B cell (primary cell): ENCODE results near the gene STUM. TPM values are rescaled to one million over a fixed set of nuclear protein-coding genes. Genes with fewer than 3 reads are reported as not detected.

Experiments used
- ATAC-seq: fragments of 200-7000 bp; cut with Tn5 transposase; one replicate; pipeline ENCODE4 v1.10.0; 2021; ENCODE audit warnings: low read depth, mild to moderate bottlenecking, moderate number of reproducible peaks, moderate library complexity
- CTCF ChIA-PET: fragments of 350-600 bp; sonication (Branson Sonifier 250); formaldehyde crosslinking; loops from one replicate; lab custom pipeline; 2021; ENCODE audit warnings: antibody characterized with exemption, inconsistent platforms; lab: Charles Lee
- POLR2A ChIA-PET: fragments of 350-600 bp; sonication (Branson Sonifier 250); formaldehyde crosslinking; loops from one replicate; lab custom pipeline; 2021; ENCODE audit warnings: antibody characterized with exemption; lab: Charles Lee
- DNase-seq: peaks from one replicate; pipeline ENCODE4 v3.0.0; 2013
- H2AFZ ChIP-seq: 2 replicates; pipeline ENCODE4 v1.6.1; 2012; ENCODE audit warnings: mild to moderate bottlenecking, low read depth, low read length; ENCODE audit not compliant: insufficient read depth, poor library complexity, severe bottlenecking
- H3K27ac ChIP-seq, 2 donors: 1 replicate in 1 of 2; 2 replicates in 1 of 2; pipeline ENCODE4 v1.5.1; 2012 to 2013; ENCODE audit warnings: low read length in 2 of 2, mild to moderate bottlenecking in 2 of 2, moderate library complexity in 1 of 2
- H3K27me3 ChIP-seq, 4 experiments: fragments of 200-600 bp in 1 of 4; sonication (generic) in 1 of 4; replicated peaks in 1 of 4; 1 replicate in 2 of 4; 2 replicates in 2 of 4; pipeline versions ENCODE4 v1.6.1 to v1.7.0; 2013 to 2016; ENCODE audit warnings: low read length in 3 of 4, mild to moderate bottlenecking in 2 of 4, mixed read lengths in 1 of 4, moderate library complexity in 1 of 4; ENCODE audit not compliant: insufficient read depth in 4 of 4, control insufficient read depth in 3 of 4; ENCODE audit errors: control extremely low read depth in 1 of 4
- H3K36me3 ChIP-seq, 2 experiments: replicated peaks in 1 of 2; 1 replicate in 1 of 2; 2 replicates in 1 of 2; pipeline versions ENCODE4 v1.6.1 to v1.7.1; 2013; ENCODE audit warnings: low read length in 1 of 2; ENCODE audit not compliant: insufficient read depth in 2 of 2, control insufficient read depth in 1 of 2; ENCODE audit errors: control extremely low read depth in 1 of 2, extremely low read depth in 1 of 2
- H3K4me1 ChIP-seq, 2 donors: fragments of 200-600 bp in 1 of 2; sonication (generic) in 1 of 2; 1 replicate in 1 of 2; 2 replicates in 1 of 2; pipeline versions ENCODE4 v1.5.1 to v1.6.1; 2013 to 2017; ENCODE audit warnings: low read length in 2 of 2; ENCODE audit not compliant: control insufficient read depth in 2 of 2, insufficient read depth in 2 of 2
- H3K4me2 ChIP-seq: replicated peaks from 2 replicates; pipeline ENCODE3; 2012; ENCODE audit warnings: mild to moderate bottlenecking, low read depth, low read length; ENCODE audit not compliant: poor library complexity, severe bottlenecking
- H3K4me3 ChIP-seq, 5 experiments: fragments of 200-600 bp in 1 of 5; sonication (generic) in 1 of 5; 1 replicate in 3 of 5; 2 replicates in 2 of 5; pipeline versions ENCODE4 v1.5.1 to v1.7.0; 2011 to 2016; ENCODE audit warnings: low read length in 4 of 5, mild to moderate bottlenecking in 4 of 5, low read depth in 2 of 5, control low read depth in 1 of 5, moderate library complexity in 1 of 5; ENCODE audit not compliant: insufficient read depth in 1 of 5; ENCODE audit errors: control extremely low read depth in 1 of 5, extremely low read depth in 1 of 5
- H3K79me2 ChIP-seq: fragments of 200-600 bp; sonication (generic); one replicate; pipeline ENCODE4 v1.6.0; 2016; ENCODE audit warnings: low read length; ENCODE audit not compliant: control insufficient read depth, insufficient read depth
- H3K9ac ChIP-seq: fragments of 200-600 bp; sonication (generic); 2 replicates; pipeline ENCODE4 v1.6.1; 2017; ENCODE audit warnings: mild to moderate bottlenecking, low read length, moderate library complexity
- H3K9me3 ChIP-seq, 3 donors: one replicate each; pipeline versions ENCODE4 v1.6.1 to v1.7.1; 2013; ENCODE audit warnings: low read length in 2 of 3; ENCODE audit not compliant: control insufficient read depth in 2 of 3, insufficient read depth in 1 of 3; ENCODE audit errors: control extremely low read depth in 1 of 3
- H4K20me1 ChIP-seq: 2 replicates; pipeline ENCODE4 v1.6.0; 2012; ENCODE audit warnings: mild to moderate bottlenecking, low read length; ENCODE audit not compliant: insufficient read depth, control insufficient read depth, poor library complexity, severe bottlenecking
- H3K27ac Mint-ChIP-seq: one replicate; pipeline ENCODE4 v1.8.0; 2021; ENCODE audit warnings: mixed read lengths
- H3K27me3 Mint-ChIP-seq: one replicate; pipeline ENCODE4 v1.8.0; 2021; ENCODE audit warnings: mixed read lengths
- H3K4me1 Mint-ChIP-seq: one replicate; pipeline ENCODE4 v1.8.0; 2021; ENCODE audit warnings: mixed read lengths
- H3K4me3 Mint-ChIP-seq: one replicate; pipeline ENCODE4 v1.8.0; 2021; ENCODE audit warnings: mixed read lengths
- H3K9me3 Mint-ChIP-seq: one replicate; pipeline ENCODE4 v1.8.0; 2022; ENCODE audit warnings: mixed read lengths; ENCODE audit not compliant: insufficient read depth
- EZH2 ChIP-seq: IDR thresholded peaks from 2 replicates; pipeline ENCODE4 v1.6.1; 2012; ENCODE audit warnings: borderline replicate concordance, low read depth, mild to moderate bottlenecking, moderate library complexity, low read length; ENCODE audit not compliant: insufficient read depth, poor library complexity, severe bottlenecking
- WGBS: methylation state at CpG from one replicate; pipeline ENCODE4 v1.1.5; 2013; ENCODE audit warnings: missing lambda C conversion rate; ENCODE audit not compliant: insufficient coverage; 5-methylcytosine and 5-hydroxymethylcytosine counted together
- intact Hi-C: fragments of 100-400 bp; cut with micrococcal nuclease; formaldehyde crosslinking; loops from one replicate; pipeline ENCODE4 v1.10.0; 2022
- polyA plus RNA-seq: library from polyadenylated mRNA; depleted of rRNA; stranded (reverse); fragments of >200 nt; gene quantifications from 2 replicates; pipeline ENCODE4 v1.2.3, GENCODE V29; 2012
- total RNA-seq, 2 donors: library from RNA; stranded (reverse); fragments of 120-200 nt in 1 of 2; gene quantifications; 1 replicate in 1 of 2; 2 replicates in 1 of 2; pipeline versions ENCODE4 v1.2.3 to v1.2.4, GENCODE V29; 2013 to 2022
- TF ChIP-seq, protein P1 (sequence below): fragments of 200-600 bp; IDR thresholded peaks from one replicate; pipeline ENCODE4 v1.8.0; 2022; ENCODE audit warnings: antibody characterized with exemption, mild to moderate bottlenecking

STUM gene
- total and polyA plus RNA-seq, 2 donors (not counting 1 experiment from before 2014, with no cell fraction given) = 0.12 to 0.69 TPM

DNA sequence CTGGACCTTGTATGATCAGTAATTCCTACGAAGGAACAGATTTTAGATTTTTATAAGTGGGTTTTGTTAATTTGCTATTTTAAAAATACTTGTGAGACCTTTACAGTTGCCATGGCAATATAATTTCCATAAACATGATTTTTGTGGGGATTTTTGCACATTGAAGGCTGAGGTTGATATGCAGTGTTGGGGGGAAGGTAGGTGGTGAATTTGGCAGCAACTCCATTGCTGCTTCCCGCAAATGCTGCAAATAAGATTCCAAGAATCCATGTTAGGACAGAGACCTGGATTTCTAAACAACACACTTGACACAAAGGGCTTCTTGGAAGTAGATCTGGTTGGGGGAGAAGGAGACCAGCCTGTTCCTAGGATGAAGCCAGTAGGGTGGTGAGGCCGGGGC, 18.2 kb downstream of the STUM start:
- Mint-ChIP-seq H3K4me3 (no peak overlapping the region), H3K27ac (no peak overlapping the region), H3K9me3 (no peaks in the 10 kb centered on the region), H3K4me1 (peaks cover 11% of the 10 kb centered on the region), H3K27me3 (no peaks in the 10 kb centered on the region)
- H3K4me1 ChIP-seq = no peaks in the 10 kb centered on the region
- ChIA-PET POLR2A (no interaction called here), CTCF (no interaction called here)
- H3K79me2 ChIP-seq = no peaks in the 10 kb centered on the region
- H3K36me3 ChIP-seq = no peaks in the 10 kb centered on the region
- H3K27ac ChIP-seq = no peak overlapping the region
- H3K4me3 ChIP-seq = no peak overlapping the region
- no peak overlapping the region for H3K4me2 ChIP-seq
- intact Hi-C loops = no loop called here
- WGBS = 77% methylated on average over 1 of the region's 3 CpGs
- H3K9ac ChIP-seq = no peak overlapping the region
- DNase-seq = no peak
- no peak for ATAC-seq
- H3K27me3 ChIP-seq = peaks cover 0 to 3% (median 0%) of the 10 kb centered on the region in 4 experiments
- TF ChIP-seq, protein P1, sequence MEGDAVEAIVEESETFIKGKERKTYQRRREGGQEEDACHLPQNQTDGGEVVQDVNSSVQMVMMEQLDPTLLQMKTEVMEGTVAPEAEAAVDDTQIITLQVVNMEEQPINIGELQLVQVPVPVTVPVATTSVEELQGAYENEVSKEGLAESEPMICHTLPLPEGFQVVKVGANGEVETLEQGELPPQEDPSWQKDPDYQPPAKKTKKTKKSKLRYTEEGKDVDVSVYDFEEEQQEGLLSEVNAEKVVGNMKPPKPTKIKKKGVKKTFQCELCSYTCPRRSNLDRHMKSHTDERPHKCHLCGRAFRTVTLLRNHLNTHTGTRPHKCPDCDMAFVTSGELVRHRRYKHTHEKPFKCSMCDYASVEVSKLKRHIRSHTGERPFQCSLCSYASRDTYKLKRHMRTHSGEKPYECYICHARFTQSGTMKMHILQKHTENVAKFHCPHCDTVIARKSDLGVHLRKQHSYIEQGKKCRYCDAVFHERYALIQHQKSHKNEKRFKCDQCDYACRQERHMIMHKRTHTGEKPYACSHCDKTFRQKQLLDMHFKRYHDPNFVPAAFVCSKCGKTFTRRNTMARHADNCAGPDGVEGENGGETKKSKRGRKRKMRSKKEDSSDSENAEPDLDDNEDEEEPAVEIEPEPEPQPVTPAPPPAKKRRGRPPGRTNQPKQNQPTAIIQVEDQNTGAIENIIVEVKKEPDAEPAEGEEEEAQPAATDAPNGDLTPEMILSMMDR = no peak
- TF ChIP-seq EZH2 = no peak
- H3K9me3 ChIP-seq = peaks cover 0 to 4% (median 0%) of the 10 kb centered on the region in 3 donors
- H2AFZ ChIP-seq = no peak overlapping the region
- no peaks in the 10 kb centered on the region for H4K20me1 ChIP-seq

DNA sequence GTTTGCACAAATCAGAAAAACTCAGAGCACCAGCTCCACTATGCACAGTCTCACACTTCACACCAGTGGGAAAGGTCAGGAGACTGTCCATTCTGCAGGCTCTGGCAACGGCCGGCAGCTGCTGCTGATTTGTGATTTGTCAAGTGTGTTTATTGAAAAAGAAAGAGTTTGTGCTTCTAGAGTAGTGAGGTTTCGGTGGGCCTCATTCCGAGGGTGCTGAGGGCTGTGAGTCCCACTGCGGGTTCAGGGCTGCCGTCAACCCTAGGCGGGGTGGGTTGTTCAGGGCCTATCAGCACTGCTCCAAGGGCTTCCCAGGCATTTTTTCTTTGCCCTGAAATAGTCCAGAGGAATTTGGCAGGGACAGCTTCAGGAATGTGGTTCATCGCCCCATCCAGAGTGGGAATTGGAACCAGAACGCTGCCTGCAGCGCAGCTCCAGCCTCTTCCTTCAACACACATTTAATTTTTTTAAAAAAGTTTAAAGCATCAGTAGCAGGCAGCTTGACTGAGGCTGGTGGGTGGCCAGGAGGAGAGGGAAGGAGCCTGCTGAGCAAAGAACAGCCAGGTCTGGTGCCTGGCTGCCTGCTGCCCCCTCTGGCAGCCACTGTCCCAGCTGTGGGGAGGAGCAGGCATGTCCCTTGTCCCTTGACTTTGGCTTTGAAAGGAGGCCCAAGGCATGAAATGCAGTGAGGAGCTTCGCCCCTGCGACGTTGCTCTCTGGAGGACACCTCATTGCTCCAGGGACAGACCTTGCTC, 19.7 kb downstream of the STUM start:
- no peak for TF ChIP-seq EZH2
- TF ChIP-seq, protein P1 = no peak
- intact Hi-C loops = no loop called here

More for the DNA sequence above, 19.7 kb downstream of the STUM start:
- Histone ChIP-seq H2AFZ (no peak overlapping the region), H3K27ac (no peak overlapping the region), H3K27me3 (peaks cover 0 to 3% (median 0%) of the 10 kb centered on the region in 4 experiments), H3K9me3 (peaks cover 0 to 4% (median 0%) of the 10 kb centered on the region in 3 donors), H3K4me3 (no peak overlapping the region), H3K36me3 (no peaks in the 10 kb centered on the region), H3K9ac (no peak overlapping the region), H3K4me2 (no peak overlapping the region), H3K4me1 (no peaks in the 10 kb centered on the region), H4K20me1 (no peaks in the 10 kb centered on the region), H3K79me2 (no peaks in the 10 kb centered on the region)
- ATAC-seq (no peak), DNase-seq (no peak)
- Mint-ChIP-seq H3K27me3 (no peaks in the 10 kb centered on the region), H3K4me1 (peaks cover 12% of the 10 kb centered on the region), H3K27ac (no peak overlapping the region), H3K9me3 (no peaks in the 10 kb centered on the region), H3K4me3 (no peak overlapping the region)
- ChIA-PET POLR2A (no interaction called here), CTCF (interaction anchor here (0.8 kb wide), 1 partner anchor 27 kb away, joined by 3 read pairs; no protein-coding TSS in a partner anchor)
- 94% methylated on average over 9 of the region's 13 CpGs for WGBS
